OCI-LY1 (cell line): ENCODE data around the gene RMND5A.
"Not testable (repeated sequence)": the region's sequence is repeated elsewhere in the genome, so short reads cannot be mapped to it uniquely, and the experiment has no call there.

Experiments used
- EZH2 ChIP-seq: fragments of 200-600 bp; sonication (generic), shearing (Covaris generic); IDR thresholded peaks from 2 replicates; pipeline ENCODE4 v1.8.0; 2017; ENCODE audit warnings: borderline replicate concordance, mixed run types, mild to moderate bottlenecking, antibody characterized with exemption, low read length, moderate library complexity, mixed read lengths
- TF ChIP-seq, protein P1 (sequence below): fragments of 200-600 bp; sonication (generic), shearing (Covaris generic); IDR thresholded peaks from 2 replicates; pipeline ENCODE4 v1.5.1; 2017; ENCODE audit warnings: mild to moderate bottlenecking, antibody characterized with exemption, low read length, moderate library complexity, mixed read lengths

DNA sequence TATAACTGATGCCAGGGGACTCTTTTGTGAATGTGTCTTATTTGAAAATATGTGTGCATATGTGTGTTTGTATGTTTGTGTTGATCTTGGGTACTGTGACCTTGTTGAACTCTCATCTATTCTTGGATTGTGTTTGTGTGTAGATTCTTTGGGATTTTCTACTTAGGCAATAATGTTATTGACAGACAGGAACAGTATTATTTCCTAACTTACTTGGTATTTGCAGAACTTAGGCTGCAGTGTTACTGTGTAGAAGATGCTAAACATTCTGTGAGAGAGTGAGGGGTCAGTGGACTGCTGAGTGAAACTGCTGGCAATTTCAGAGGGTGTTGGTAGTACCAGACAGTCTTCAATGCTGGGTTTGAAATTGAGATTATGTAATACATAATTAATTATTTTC, 12.7 kb downstream of the RMND5A start:
- not testable (repeated sequence) for TF ChIP-seq EZH2
- TF ChIP-seq, protein P1, sequence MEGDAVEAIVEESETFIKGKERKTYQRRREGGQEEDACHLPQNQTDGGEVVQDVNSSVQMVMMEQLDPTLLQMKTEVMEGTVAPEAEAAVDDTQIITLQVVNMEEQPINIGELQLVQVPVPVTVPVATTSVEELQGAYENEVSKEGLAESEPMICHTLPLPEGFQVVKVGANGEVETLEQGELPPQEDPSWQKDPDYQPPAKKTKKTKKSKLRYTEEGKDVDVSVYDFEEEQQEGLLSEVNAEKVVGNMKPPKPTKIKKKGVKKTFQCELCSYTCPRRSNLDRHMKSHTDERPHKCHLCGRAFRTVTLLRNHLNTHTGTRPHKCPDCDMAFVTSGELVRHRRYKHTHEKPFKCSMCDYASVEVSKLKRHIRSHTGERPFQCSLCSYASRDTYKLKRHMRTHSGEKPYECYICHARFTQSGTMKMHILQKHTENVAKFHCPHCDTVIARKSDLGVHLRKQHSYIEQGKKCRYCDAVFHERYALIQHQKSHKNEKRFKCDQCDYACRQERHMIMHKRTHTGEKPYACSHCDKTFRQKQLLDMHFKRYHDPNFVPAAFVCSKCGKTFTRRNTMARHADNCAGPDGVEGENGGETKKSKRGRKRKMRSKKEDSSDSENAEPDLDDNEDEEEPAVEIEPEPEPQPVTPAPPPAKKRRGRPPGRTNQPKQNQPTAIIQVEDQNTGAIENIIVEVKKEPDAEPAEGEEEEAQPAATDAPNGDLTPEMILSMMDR: not testable (repeated sequence)
